A673 (cell line): Measurements from ENCODE around the gene TMEM208. TPM values are rescaled to one million over a fixed set of nuclear protein-coding genes. Genes with fewer than 3 reads are reported as not detected.

Experiments used
- BruUV-seq: library from RNA; stranded (reverse); fragments of 400-500 nt; replicated peaks from 2 replicates; lab custom pipeline; 2021; lab: Mats Ljungman, UMichigan
- CTCF ChIA-PET: fragments of 300-600 bp; sonication (Branson Sonifier 250); formaldehyde crosslinking; loops from one replicate; lab custom pipeline; 2022; ENCODE audit warnings: antibody characterized with exemption; lab: Charles Lee
- POLR2A ChIA-PET: fragments of 300-600 bp; sonication (Branson Sonifier 250); formaldehyde crosslinking; loops from one replicate; lab custom pipeline; 2022; ENCODE audit warnings: antibody characterized with exemption; ENCODE audit not compliant: low non-redundant PET; lab: Charles Lee
- DNase-seq: peaks from one replicate; pipeline ENCODE4 v3.0.0-alpha.2; 2015; ENCODE audit warnings: low spot score
- H3K27ac ChIP-seq: fragments of 200-600 bp; sonication (generic); 2 replicates; pipeline ENCODE4 v1.5.1; 2016; ENCODE audit warnings: mixed run types, low read depth, mild to moderate bottlenecking, mixed read lengths, antibody characterized with exemption, low read length; ENCODE audit not compliant: poor library complexity, severe bottlenecking
- H3K27me3 ChIP-seq: fragments of 200-600 bp; sonication (generic); replicated peaks from 2 replicates; pipeline ENCODE4 v1.6.1; 2017; ENCODE audit warnings: mixed run types, low read depth, mild to moderate bottlenecking, mixed read lengths, antibody characterized with exemption, low read length; ENCODE audit not compliant: insufficient read depth, poor library complexity
- H3K36me3 ChIP-seq: fragments of 200-600 bp; sonication (generic); 2 replicates; pipeline ENCODE4 v1.6.1; 2016; ENCODE audit warnings: mixed run types, mild to moderate bottlenecking, mixed read lengths, antibody characterized with exemption, low read length; ENCODE audit not compliant: insufficient read depth, poor library complexity, severe bottlenecking
- H3K4me1 ChIP-seq: fragments of 200-600 bp; sonication (generic); 2 replicates; pipeline ENCODE4 v1.6.1; 2017; ENCODE audit warnings: mixed run types, mild to moderate bottlenecking, mixed read lengths, antibody characterized with exemption, low read length; ENCODE audit not compliant: insufficient read depth, poor library complexity, severe bottlenecking
- H3K4me3 ChIP-seq: fragments of 200-600 bp; sonication (generic); 2 replicates; pipeline ENCODE4 v1.5.1; 2016; ENCODE audit warnings: low read depth, mixed run types, mild to moderate bottlenecking, mixed read lengths, low read length; ENCODE audit not compliant: poor library complexity, severe bottlenecking
- H3K9me3 ChIP-seq: fragments of 200-600 bp; sonication (generic); 2 replicates; pipeline ENCODE4 v1.6.1; 2016; ENCODE audit warnings: mixed run types, low read depth, mild to moderate bottlenecking, mixed read lengths, antibody characterized with exemption, low read length; ENCODE audit not compliant: poor library complexity, severe bottlenecking
- EZH2 ChIP-seq: fragments of 200-600 bp; sonication (generic); IDR thresholded peaks from 2 replicates; pipeline ENCODE4 v1.6.1; 2017; ENCODE audit warnings: borderline replicate concordance, low read depth, mild to moderate bottlenecking, mixed read lengths, antibody characterized with exemption, low read length; ENCODE audit not compliant: poor library complexity, severe bottlenecking
- intact Hi-C: fragments of 100-400 bp; cut with micrococcal nuclease; formaldehyde crosslinking; loops from one replicate; pipeline ENCODE4 v1.10.0; 2022; ENCODE audit not compliant: unreplicated experiment
- total RNA-seq: library from RNA; stranded (reverse); gene quantifications from 2 replicates; pipeline ENCODE4 v1.2.3, GENCODE V29; 2021
- TF ChIP-seq, protein P1 (sequence below): fragments of 300-800, 200-600 bp; sonication (generic); conservative IDR thresholded peaks from 2 replicates; pipeline ENCODE4 v1.5.1; 2017; ENCODE audit warnings: low read depth, mild to moderate bottlenecking, antibody characterized with exemption, low read length, moderate library complexity, mixed read lengths

The TMEM208 gene
- total RNA-seq, 1 experiment from 2014 or later = 38.2 TPM

DNA sequence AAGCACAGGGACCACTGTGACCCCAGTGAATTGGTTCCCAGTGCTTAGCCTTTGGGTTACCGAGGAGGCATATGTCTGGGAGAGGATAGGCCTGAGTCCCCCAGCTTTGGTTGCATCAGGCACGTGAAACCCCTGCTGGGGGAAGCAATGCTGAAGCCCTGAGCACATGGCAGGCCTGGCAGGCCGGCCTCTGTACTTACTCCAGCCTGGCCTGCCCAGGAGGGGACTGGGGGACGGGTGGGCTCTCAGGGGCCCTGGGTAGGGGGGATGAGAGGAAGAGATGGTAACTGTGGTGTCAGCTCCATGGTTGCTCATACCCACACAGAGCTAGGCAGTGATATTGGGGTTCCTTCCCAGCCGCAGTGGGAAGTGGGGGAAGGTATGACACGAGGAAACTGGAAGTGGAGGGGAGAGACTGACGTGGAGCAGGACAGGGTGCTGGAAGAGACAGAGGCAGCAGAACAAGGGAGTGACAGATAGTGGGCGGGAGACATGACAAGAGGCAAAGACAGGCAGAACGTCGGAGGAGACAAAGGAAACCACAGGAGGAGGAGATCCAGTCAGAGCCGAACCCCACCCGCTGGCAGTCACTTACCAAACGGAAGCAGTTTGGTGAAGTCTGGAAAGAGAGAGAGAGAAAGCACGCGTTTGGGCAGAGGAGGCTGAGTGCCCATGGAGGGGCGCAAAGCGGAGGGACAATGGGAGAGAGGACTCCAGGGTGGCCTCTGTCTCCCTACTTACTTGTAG, 9.1 kb downstream of the TMEM208 start:
- Histone ChIP-seq H3K27me3 (no peaks in the 10 kb centered on the region), H3K27ac (peak overlapping the region; percentile 68), H3K4me3 (peak overlapping the region; percentile 30), H3K4me1 (peaks cover 4% of the 10 kb centered on the region), H3K36me3 (peaks cover 60% of the 10 kb centered on the region), H3K9me3 (no peaks in the 10 kb centered on the region)
- intact Hi-C loops = no loop called here
- TF ChIP-seq, protein P1, sequence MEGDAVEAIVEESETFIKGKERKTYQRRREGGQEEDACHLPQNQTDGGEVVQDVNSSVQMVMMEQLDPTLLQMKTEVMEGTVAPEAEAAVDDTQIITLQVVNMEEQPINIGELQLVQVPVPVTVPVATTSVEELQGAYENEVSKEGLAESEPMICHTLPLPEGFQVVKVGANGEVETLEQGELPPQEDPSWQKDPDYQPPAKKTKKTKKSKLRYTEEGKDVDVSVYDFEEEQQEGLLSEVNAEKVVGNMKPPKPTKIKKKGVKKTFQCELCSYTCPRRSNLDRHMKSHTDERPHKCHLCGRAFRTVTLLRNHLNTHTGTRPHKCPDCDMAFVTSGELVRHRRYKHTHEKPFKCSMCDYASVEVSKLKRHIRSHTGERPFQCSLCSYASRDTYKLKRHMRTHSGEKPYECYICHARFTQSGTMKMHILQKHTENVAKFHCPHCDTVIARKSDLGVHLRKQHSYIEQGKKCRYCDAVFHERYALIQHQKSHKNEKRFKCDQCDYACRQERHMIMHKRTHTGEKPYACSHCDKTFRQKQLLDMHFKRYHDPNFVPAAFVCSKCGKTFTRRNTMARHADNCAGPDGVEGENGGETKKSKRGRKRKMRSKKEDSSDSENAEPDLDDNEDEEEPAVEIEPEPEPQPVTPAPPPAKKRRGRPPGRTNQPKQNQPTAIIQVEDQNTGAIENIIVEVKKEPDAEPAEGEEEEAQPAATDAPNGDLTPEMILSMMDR = no peak
- no peak for TF ChIP-seq EZH2
- peak; percentile 80 for DNase-seq
- no TSS peak for BruUV-seq
- ChIA-PET CTCF (no interaction called here), POLR2A (no interaction called here)

- BruUV-seq = no TSS peak
- Histone ChIP-seq H3K27me3 (no peaks in the 10 kb centered on the region), H3K4me3 (peak overlapping the region; percentile 30), H3K27ac (peak overlapping the region; percentile 68), H3K4me1 (peaks cover 12% of the 10 kb centered on the region), H3K36me3 (peaks cover 52% of the 10 kb centered on the region), H3K9me3 (no peaks in the 10 kb centered on the region)
- ChIA-PET POLR2A (no interaction called here), CTCF (no interaction called here)
- peak; percentile 87 for DNase-seq
- TF ChIP-seq, protein P1 = no peak
- no peak for TF ChIP-seq EZH2
- intact Hi-C loops = no loop called here
These were observed 9.8 kb downstream of the TMEM208 start for GRCh38 chr16:67236563-67237395.

DNA sequence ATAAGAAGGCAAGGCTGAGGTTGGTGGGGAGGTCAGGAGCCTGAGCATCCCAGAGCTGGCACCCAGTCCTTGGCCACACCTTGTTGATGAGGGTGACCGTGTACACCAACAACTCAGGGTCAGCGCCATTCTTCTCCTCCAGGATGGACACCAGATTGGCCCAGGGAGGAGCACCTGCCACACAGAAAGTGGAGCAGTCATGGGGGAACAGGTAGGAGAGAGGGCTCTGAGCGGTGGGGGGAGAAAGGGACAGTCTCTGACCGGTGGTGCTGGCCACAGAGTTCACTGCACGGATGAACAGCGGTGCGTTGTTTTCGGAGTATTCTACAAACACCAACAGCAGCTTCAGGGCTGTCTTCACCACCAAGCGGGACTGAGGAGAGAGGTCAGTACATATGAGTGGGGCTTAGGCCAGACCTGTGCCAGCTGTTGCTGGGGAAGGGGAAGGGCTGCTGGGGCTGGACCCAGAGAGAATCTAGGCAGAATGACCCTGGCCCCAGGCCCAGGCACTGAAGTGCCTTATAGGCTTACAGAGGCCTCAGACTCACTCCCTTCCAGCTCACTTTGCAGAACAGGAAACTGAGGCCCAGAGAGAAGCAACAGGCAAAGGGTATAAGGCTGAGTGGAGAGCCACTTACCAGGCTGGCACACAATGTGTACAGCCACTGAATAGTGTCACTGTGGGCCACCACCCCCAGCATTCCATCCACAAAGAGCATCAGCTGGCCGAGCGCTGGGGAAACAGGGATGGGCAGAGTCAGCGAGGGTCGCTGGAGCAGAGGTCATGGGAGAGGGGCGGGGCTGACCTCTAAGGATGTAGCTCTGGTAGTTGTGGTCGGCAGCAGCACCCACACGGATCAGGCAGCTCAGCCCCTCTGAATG, 10.7 kb downstream of the TMEM208 start:
- H3K4me1 ChIP-seq = peaks cover 16% of the 10 kb centered on the region
- H3K36me3 ChIP-seq = peaks cover 45% of the 10 kb centered on the region
- no peak for DNase-seq
- POLR2A ChIA-PET = no interaction called here
- no TSS peak for BruUV-seq
- no peak overlapping the region for H3K27ac ChIP-seq
- CTCF ChIA-PET = no interaction called here
- no peaks in the 10 kb centered on the region for H3K9me3 ChIP-seq
- intact Hi-C loops = no loop called here
- TF ChIP-seq EZH2 = no peak
- TF ChIP-seq, protein P1 = no peak
- H3K27me3 ChIP-seq = no peaks in the 10 kb centered on the region
- no peak overlapping the region for H3K4me3 ChIP-seq
